ENCODE results near the gene KDM3A. TPM values are rescaled to one million over a fixed set of nuclear protein-coding genes. Genes with fewer than 3 reads are reported as not detected.
A peak's percentile ranks its signal among the peaks of the same experiment; 100 is the strongest.

KDM3A gene
- total and polyA plus RNA-seq, 12 donors: 16.7 to 54.6 (median 33.8) TPM

DNA sequence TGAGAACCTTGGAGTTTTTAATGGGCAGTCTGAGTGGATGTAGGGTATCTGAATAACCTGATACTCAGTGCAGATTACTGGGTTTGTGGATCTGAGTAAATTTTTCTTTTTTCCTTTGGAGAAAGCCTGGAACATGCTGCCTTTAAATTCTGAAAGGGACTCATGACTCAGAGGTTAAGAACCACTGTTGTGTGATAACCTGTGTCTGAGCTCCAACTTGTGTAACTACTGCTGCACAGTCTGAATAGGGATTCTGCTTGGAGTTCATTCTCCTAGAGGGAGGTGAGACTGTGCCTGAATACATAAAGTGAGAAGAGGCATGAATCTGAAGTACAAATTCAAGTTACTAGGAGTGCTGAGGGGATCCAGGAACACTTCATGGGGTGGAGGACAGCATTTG is 36.2 kb downstream of the KDM3A start:
- peaks cover 0 to 82% of the 10 kb centered on the region in 2 donors for H3K36me3 ChIP-seq (replicated peaks in 1 of 2)
- no peaks in the 10 kb centered on the region for H3K27me3 ChIP-seq
- TF ChIP-seq, protein P1, sequence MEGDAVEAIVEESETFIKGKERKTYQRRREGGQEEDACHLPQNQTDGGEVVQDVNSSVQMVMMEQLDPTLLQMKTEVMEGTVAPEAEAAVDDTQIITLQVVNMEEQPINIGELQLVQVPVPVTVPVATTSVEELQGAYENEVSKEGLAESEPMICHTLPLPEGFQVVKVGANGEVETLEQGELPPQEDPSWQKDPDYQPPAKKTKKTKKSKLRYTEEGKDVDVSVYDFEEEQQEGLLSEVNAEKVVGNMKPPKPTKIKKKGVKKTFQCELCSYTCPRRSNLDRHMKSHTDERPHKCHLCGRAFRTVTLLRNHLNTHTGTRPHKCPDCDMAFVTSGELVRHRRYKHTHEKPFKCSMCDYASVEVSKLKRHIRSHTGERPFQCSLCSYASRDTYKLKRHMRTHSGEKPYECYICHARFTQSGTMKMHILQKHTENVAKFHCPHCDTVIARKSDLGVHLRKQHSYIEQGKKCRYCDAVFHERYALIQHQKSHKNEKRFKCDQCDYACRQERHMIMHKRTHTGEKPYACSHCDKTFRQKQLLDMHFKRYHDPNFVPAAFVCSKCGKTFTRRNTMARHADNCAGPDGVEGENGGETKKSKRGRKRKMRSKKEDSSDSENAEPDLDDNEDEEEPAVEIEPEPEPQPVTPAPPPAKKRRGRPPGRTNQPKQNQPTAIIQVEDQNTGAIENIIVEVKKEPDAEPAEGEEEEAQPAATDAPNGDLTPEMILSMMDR (IDR thresholded peaks at IDR 0.05): no peak
- no peak for TF ChIP-seq POLR2A (IDR thresholded peaks at IDR 0.05)
- H3K4me1 ChIP-seq (replicated peaks in 1 of 2): peaks cover 16 to 23% of the 10 kb centered on the region in 2 donors
- DNase-seq: peak in 2 of 7 donors; percentile 13 to 33
- H3K27ac ChIP-seq: peak overlapping the region in 2 of 5 donors; percentile 55 to 80
- no peak overlapping the region for H3K4me3 ChIP-seq
- intact Hi-C loops (cut with DNase I): no loop called here
- H3K9me3 ChIP-seq (replicated peaks in 1 of 3): no peaks in the 10 kb centered on the region

DNA sequence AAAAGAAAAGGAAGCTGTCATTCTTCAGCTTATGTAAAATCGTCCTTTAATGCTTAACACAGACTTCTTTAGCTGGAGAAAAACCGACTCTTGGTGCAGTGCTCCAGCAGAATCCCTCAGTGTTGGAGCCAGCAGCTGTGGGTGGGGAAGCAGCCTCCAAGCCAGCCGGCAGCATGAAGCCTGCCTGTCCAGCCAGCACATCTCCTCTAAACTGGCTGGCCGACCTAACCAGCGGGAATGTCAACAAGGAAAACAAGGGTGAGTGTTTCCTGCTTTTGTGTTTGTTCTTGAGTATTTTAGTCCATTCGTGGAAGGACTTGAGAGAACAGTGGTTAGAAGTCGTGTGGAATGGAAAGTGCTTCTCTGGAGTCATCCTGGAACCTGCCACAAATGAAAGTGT is 38.9 kb downstream of the KDM3A start:
- Histone ChIP-seq H3K36me3 (replicated peaks in 1 of 2) (peaks cover 0 to 87% of the 10 kb centered on the region in 2 donors), H3K4me3 (no peak overlapping the region), H3K4me1 (replicated peaks in 1 of 2) (peaks cover 16 to 31% of the 10 kb centered on the region in 2 donors), H3K27ac (peak overlapping the region in 1 of 5 donors; percentile 36), H3K9me3 (replicated peaks in 1 of 3) (no peaks in the 10 kb centered on the region), H3K27me3 (no peaks in the 10 kb centered on the region)
- peak in 2 of 7 donors; percentile 11 to 19 for DNase-seq
- 53 to 71% (median 69%) methylated on average over 7 of the region's 7 CpGs for WGBS, 4 donors
- intact Hi-C loops (cut with DNase I): no loop called here
- TF ChIP-seq, protein P1 (IDR thresholded peaks at IDR 0.05): no peak
- no peak for TF ChIP-seq POLR2A (IDR thresholded peaks at IDR 0.05)

DNA sequence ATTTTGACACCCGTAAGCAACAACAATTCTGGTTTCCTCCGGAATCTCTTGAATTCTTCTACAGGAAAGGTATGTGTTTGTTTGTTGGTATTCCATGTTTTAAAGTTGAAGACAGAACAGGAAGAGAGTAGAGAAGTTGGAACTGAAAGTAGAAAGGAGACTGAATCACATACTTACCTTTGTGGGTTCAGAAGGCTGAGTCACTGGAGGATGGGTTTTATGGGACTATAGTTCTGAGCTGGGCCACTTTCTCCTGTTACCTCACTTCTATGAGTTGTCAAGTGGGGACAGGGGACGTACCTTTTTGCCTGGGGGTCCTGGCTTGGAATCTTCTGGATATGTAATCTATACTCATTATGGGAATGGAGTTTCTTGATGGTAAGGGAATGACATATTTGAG is 40.9 kb downstream of the KDM3A start:
- WGBS, 4 donors: 90 to 95% (median 91%) methylated on average over 3 of the region's 3 CpGs
- intact Hi-C loops (cut with DNase I): no loop called here
- H3K9me3 ChIP-seq (replicated peaks in 1 of 3): no peaks in the 10 kb centered on the region

DNA sequence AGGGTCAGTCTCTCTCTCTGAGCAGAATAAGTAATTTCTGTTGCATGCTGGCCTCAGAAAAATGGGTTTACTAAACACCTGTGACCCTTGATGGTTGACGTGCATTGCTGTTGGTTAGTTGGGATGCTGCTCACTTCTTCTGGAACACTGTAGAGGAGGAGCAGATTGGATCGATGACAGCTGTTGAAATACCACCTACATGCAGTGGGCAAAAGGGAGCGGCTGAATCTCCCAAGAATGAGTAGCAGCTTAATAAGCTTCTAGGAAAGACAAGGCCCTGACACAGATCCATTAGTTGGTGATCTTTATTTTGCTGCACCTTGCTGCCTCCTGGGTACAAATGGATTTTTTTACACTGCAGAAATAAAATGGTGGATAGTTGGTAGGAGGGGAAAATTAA is 43.2 kb downstream of the KDM3A start:
- no peak overlapping the region for H3K4me3 ChIP-seq
- H3K9me3 ChIP-seq (replicated peaks in 1 of 3): no peaks in the 10 kb centered on the region
- no peak for DNase-seq
- peaks cover 0 to 9% of the 10 kb centered on the region in 2 donors for H3K4me1 ChIP-seq (replicated peaks in 1 of 2)
- 97 to 100% (median 99%) methylated on average over 3 of the region's 3 CpGs for WGBS, 4 donors
- H3K27ac ChIP-seq: peak overlapping the region in 1 of 5 donors; percentile 58
- no peaks in the 10 kb centered on the region for H3K27me3 ChIP-seq
- peaks cover 0 to 99% of the 10 kb centered on the region in 2 donors for H3K36me3 ChIP-seq (replicated peaks in 1 of 2)
- TF ChIP-seq POLR2A (IDR thresholded peaks at IDR 0.05): no peak
- TF ChIP-seq, protein P1 (IDR thresholded peaks at IDR 0.05): no peak
- intact Hi-C loops (cut with DNase I): no loop called here

More for the DNA sequence above, 40.9 kb downstream of the KDM3A start:
- Histone ChIP-seq H3K27ac (peak overlapping the region in 1 of 5 donors; percentile 6), H3K27me3 (no peaks in the 10 kb centered on the region), H3K4me1 (replicated peaks in 1 of 2) (peaks cover 2 to 16% of the 10 kb centered on the region in 2 donors), H3K36me3 (replicated peaks in 1 of 2) (peaks cover 0 to 96% of the 10 kb centered on the region in 2 donors), H3K4me3 (no peak overlapping the region)
- TF ChIP-seq POLR2A (IDR thresholded peaks at IDR 0.05): no peak
- TF ChIP-seq, protein P1 (IDR thresholded peaks at IDR 0.05): no peak
- no peak for DNase-seq
